ENCODE results near the gene FOSB. TPM values are rescaled to one million over a fixed set of nuclear protein-coding genes. Genes with fewer than 3 reads are reported as not detected.

The FOSB gene
- total RNA-seq, 1 experiment from 2014 or later = 2.3 TPM

GRCh38 chr19:45455707-45456499 is 11.9 kb upstream of the FOSB start (continued):
- no peak for TF ChIP-seq ZNF232 (CRISPR knock-in tag; IDR thresholded peaks at IDR 0.05)
- no peak for TF ChIP-seq GTF2I (CRISPR knock-in tag; conservative IDR thresholded peaks at IDR 0.05)
- TF ChIP-seq NFYB (CRISPR knock-in tag; conservative IDR thresholded peaks at IDR 0.05; ENCODE audit: low read depth) = no peak
- no peak for TF ChIP-seq RELA (CRISPR knock-in tag; IDR thresholded peaks at IDR 0.05; ENCODE audit: borderline replicate concordance)
- no peak for TF ChIP-seq TP53 (CRISPR knock-in tag; IDR thresholded peaks at IDR 0.05)
- TF ChIP-seq, protein P1, sequence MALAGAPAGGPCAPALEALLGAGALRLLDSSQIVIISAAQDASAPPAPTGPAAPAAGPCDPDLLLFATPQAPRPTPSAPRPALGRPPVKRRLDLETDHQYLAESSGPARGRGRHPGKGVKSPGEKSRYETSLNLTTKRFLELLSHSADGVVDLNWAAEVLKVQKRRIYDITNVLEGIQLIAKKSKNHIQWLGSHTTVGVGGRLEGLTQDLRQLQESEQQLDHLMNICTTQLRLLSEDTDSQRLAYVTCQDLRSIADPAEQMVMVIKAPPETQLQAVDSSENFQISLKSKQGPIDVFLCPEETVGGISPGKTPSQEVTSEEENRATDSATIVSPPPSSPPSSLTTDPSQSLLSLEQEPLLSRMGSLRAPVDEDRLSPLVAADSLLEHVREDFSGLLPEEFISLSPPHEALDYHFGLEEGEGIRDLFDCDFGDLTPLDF (CRISPR knock-in tag; IDR thresholded peaks at IDR 0.05) = no peak
- TF ChIP-seq, protein P2, sequence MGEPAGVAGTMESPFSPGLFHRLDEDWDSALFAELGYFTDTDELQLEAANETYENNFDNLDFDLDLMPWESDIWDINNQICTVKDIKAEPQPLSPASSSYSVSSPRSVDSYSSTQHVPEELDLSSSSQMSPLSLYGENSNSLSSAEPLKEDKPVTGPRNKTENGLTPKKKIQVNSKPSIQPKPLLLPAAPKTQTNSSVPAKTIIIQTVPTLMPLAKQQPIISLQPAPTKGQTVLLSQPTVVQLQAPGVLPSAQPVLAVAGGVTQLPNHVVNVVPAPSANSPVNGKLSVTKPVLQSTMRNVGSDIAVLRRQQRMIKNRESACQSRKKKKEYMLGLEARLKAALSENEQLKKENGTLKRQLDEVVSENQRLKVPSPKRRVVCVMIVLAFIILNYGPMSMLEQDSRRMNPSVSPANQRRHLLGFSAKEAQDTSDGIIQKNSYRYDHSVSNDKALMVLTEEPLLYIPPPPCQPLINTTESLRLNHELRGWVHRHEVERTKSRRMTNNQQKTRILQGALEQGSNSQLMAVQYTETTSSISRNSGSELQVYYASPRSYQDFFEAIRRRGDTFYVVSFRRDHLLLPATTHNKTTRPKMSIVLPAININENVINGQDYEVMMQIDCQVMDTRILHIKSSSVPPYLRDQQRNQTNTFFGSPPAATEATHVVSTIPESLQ (CRISPR knock-in tag; IDR thresholded peaks at IDR 0.05) = no peak
- TF ChIP-seq, protein P3, sequence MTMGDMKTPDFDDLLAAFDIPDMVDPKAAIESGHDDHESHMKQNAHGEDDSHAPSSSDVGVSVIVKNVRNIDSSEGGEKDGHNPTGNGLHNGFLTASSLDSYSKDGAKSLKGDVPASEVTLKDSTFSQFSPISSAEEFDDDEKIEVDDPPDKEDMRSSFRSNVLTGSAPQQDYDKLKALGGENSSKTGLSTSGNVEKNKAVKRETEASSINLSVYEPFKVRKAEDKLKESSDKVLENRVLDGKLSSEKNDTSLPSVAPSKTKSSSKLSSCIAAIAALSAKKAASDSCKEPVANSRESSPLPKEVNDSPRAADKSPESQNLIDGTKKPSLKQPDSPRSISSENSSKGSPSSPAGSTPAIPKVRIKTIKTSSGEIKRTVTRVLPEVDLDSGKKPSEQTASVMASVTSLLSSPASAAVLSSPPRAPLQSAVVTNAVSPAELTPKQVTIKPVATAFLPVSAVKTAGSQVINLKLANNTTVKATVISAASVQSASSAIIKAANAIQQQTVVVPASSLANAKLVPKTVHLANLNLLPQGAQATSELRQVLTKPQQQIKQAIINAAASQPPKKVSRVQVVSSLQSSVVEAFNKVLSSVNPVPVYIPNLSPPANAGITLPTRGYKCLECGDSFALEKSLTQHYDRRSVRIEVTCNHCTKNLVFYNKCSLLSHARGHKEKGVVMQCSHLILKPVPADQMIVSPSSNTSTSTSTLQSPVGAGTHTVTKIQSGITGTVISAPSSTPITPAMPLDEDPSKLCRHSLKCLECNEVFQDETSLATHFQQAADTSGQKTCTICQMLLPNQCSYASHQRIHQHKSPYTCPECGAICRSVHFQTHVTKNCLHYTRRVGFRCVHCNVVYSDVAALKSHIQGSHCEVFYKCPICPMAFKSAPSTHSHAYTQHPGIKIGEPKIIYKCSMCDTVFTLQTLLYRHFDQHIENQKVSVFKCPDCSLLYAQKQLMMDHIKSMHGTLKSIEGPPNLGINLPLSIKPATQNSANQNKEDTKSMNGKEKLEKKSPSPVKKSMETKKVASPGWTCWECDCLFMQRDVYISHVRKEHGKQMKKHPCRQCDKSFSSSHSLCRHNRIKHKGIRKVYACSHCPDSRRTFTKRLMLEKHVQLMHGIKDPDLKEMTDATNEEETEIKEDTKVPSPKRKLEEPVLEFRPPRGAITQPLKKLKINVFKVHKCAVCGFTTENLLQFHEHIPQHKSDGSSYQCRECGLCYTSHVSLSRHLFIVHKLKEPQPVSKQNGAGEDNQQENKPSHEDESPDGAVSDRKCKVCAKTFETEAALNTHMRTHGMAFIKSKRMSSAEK (CRISPR knock-in tag; IDR thresholded peaks at IDR 0.05; ENCODE audit: borderline replicate concordance) = no peak
- peak; percentile 55; the same call in 1 of the 2 replicates for TF ChIP-seq NR2C2 (CRISPR knock-in tag; IDR thresholded peaks at IDR 0.05)
- TF ChIP-seq, protein P4, sequence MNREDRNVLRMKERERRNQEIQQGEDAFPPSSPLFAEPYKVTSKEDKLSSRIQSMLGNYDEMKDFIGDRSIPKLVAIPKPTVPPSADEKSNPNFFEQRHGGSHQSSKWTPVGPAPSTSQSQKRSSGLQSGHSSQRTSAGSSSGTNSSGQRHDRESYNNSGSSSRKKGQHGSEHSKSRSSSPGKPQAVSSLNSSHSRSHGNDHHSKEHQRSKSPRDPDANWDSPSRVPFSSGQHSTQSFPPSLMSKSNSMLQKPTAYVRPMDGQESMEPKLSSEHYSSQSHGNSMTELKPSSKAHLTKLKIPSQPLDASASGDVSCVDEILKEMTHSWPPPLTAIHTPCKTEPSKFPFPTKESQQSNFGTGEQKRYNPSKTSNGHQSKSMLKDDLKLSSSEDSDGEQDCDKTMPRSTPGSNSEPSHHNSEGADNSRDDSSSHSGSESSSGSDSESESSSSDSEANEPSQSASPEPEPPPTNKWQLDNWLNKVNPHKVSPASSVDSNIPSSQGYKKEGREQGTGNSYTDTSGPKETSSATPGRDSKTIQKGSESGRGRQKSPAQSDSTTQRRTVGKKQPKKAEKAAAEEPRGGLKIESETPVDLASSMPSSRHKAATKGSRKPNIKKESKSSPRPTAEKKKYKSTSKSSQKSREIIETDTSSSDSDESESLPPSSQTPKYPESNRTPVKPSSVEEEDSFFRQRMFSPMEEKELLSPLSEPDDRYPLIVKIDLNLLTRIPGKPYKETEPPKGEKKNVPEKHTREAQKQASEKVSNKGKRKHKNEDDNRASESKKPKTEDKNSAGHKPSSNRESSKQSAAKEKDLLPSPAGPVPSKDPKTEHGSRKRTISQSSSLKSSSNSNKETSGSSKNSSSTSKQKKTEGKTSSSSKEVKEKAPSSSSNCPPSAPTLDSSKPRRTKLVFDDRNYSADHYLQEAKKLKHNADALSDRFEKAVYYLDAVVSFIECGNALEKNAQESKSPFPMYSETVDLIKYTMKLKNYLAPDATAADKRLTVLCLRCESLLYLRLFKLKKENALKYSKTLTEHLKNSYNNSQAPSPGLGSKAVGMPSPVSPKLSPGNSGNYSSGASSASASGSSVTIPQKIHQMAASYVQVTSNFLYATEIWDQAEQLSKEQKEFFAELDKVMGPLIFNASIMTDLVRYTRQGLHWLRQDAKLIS (CRISPR knock-in tag; IDR thresholded peaks at IDR 0.05; ENCODE audit: borderline replicate concordance) = no peak
- TF ChIP-seq ZBTB43 (CRISPR knock-in tag; IDR thresholded peaks at IDR 0.05) = peak; percentile 45; the same call in 1 of the 2 replicates
- peak; percentile 66; the same call in 1 of the 2 replicates for TF ChIP-seq ZNF281 (CRISPR knock-in tag; IDR thresholded peaks at IDR 0.05)
- peak; percentile 50; the same call in 1 of the 2 replicates for TF ChIP-seq JUN (CRISPR knock-in tag; IDR thresholded peaks at IDR 0.05)
- TF ChIP-seq EMX1 (CRISPR knock-in tag; IDR thresholded peaks at IDR 0.05) = no peak
